Psoas muscle (tissue), 8 donors: ENCODE results near the gene DAP. TPM values are rescaled to one million over a fixed set of nuclear protein-coding genes. Genes with fewer than 3 reads are reported as not detected.

Experiments
- ATAC-seq, 4 donors: fragments of 200-7000 bp; cut with Tn5 transposase; one replicate each; pipeline ENCODE4 v1.9.1; 2020; ENCODE audit warnings: moderate library complexity in 3 of 4, mild to moderate bottlenecking in 2 of 4
- DNase-seq, 2 donors: peaks; one replicate each; pipeline ENCODE4 v3.0.0-alpha.2; 2020
- H3K27ac ChIP-seq: fragments of 200-600 bp; one replicate; pipeline ENCODE4 v1.8.0; 2022
- H3K27me3 ChIP-seq, 3 donors: fragments of 200-600 bp in 1 of 3; one replicate each; pipeline versions ENCODE4 v1.6.1 to v1.8.0; 2013 to 2022; ENCODE audit warnings: low read length in 2 of 3, mild to moderate bottlenecking in 2 of 3, moderate library complexity in 1 of 3; ENCODE audit not compliant: insufficient read depth in 3 of 3
- H3K36me3 ChIP-seq, 2 donors: fragments of 200-600 bp in 1 of 2; one replicate each; pipeline versions ENCODE4 v1.6.1 to v1.8.0; 2013 to 2022; ENCODE audit warnings: low read depth in 1 of 2, mild to moderate bottlenecking in 1 of 2, moderate library complexity in 1 of 2; ENCODE audit not compliant: insufficient read depth in 1 of 2
- H3K4me1 ChIP-seq: fragments of 200-600 bp; one replicate; pipeline ENCODE4 v1.8.0; 2022
- H3K4me3 ChIP-seq: fragments of 200-600 bp; one replicate; pipeline ENCODE4 v1.8.0; 2022; ENCODE audit warnings: mild to moderate bottlenecking
- H3K9me3 ChIP-seq: fragments of 200-600 bp; one replicate; pipeline ENCODE4 v1.8.0; 2022
- WGBS, 3 donors: extraction: QIAGEN DNeasy Blood & Tissue Kit; methylation state at CpG; one replicate each; pipeline versions ENCODE4 v1.1.6 to v1.1.7; 2013; 5-methylcytosine and 5-hydroxymethylcytosine counted together
- intact Hi-C, 2 donors: fragments of 100-400 bp; cut with DNase I; formaldehyde crosslinking; loops; one replicate each; pipeline versions ENCODE4 v1.11.0 to v1.14.2; 2022
- polyA plus RNA-seq, 3 donors: library from polyadenylated mRNA; stranded (reverse); fragments of 200-250 nt; gene quantifications; one replicate each; pipeline ENCODE4 v1.2.3, GENCODE V29; 2013
- total RNA-seq, 4 donors: library from RNA; stranded (reverse); fragmentation: NEBNext Ultra II Directional in 2 of 4; extraction: Animal tissue kit (Norgen Biotek cat#: 25700) in 2 of 4; gene quantifications; one replicate each; pipeline versions ENCODE4 v1.2.1 to v1.2.4, GENCODE V29; 2021 to 2023
- TF ChIP-seq, protein P1 (sequence below): fragments of 200-600 bp; IDR thresholded peaks from one replicate; pipeline ENCODE4 v1.8.0; 2022; ENCODE audit warnings: antibody characterized with exemption
- donor health status: healthy with polysubstance abuse.
- donor health status: DM: no; HTN: no; CAD: no; lungs with moderate emphysema.
- donor health status: Bipolar disorder and iron deficiency.
- donor health status: healthy.
- donor health status: DM: yes; HTN: yes; CAD: no.
- donor health status: DM: no; HTN: no; CAD: no.
- donor health status: DM: no; HTN: no; CAD: no.
- donor health status: DM: yes; HTN: yes; CAD: no.

The DAP gene
- total and polyA plus RNA-seq, 7 donors: 3.6 to 8.1 (median 5.1) TPM

DNA sequence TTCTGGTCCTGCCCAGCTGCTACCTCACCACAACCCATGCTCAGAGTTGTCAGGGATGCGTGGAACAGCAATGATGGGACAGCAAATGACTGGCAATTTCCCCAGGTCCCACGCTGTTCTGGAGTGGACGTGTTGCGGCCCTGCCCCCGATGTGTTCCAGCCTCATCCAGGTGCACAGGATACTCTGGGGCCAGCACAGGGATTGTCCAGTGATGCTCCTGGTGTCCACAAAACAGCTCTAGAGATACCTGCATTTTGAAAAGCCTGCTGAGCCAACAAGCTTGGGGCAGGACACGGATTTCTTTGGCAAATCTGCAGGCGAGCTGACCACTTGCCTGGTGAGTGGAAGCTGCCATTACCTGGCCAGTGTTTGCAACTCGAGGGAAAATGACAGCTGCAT, 108.4 kb downstream of the DAP start:
- peak in 3 of 4 donors; percentile 7 to 33 (median 13) for ATAC-seq
- Histone ChIP-seq H3K36me3 (no peaks in the 10 kb centered on the region), H3K4me1 (no peaks in the 10 kb centered on the region), H3K4me3 (no peak overlapping the region), H3K9me3 (no peaks in the 10 kb centered on the region), H3K27ac (no peak overlapping the region), H3K27me3 (peaks cover 0 to 4% (median 0%) of the 10 kb centered on the region in 3 donors)
- DNase-seq: peak in 1 of 2 donors; percentile 33
- TF ChIP-seq, protein P1, sequence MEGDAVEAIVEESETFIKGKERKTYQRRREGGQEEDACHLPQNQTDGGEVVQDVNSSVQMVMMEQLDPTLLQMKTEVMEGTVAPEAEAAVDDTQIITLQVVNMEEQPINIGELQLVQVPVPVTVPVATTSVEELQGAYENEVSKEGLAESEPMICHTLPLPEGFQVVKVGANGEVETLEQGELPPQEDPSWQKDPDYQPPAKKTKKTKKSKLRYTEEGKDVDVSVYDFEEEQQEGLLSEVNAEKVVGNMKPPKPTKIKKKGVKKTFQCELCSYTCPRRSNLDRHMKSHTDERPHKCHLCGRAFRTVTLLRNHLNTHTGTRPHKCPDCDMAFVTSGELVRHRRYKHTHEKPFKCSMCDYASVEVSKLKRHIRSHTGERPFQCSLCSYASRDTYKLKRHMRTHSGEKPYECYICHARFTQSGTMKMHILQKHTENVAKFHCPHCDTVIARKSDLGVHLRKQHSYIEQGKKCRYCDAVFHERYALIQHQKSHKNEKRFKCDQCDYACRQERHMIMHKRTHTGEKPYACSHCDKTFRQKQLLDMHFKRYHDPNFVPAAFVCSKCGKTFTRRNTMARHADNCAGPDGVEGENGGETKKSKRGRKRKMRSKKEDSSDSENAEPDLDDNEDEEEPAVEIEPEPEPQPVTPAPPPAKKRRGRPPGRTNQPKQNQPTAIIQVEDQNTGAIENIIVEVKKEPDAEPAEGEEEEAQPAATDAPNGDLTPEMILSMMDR: no peak
- 53 to 67% (median 59%) methylated on average over 8 of the region's 8 CpGs for WGBS, 3 donors
- intact Hi-C loops: no loop called here

DNA sequence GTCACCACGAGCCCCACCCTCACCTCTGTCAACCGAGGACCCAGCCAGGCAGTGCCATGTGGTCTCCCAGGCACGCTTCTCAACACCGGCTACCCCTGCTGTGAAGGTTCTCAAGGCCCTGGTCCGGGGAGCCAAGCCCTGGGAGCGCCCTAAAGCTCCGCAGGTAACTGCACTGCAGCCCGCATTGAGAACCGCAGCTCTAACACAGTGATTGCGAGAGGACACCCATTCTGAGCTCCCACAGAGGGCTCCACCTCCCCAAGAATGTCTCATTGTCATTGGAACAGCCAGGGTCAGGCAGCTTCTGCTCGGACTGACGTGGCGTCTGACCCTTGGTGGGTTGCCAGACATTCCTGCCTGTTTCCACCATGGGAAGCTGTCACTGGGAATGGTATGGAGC, 108.9 kb downstream of the DAP start:
- Histone ChIP-seq H3K4me3 (no peak overlapping the region), H3K9me3 (no peaks in the 10 kb centered on the region), H3K36me3 (no peaks in the 10 kb centered on the region), H3K27ac (no peak overlapping the region), H3K4me1 (no peaks in the 10 kb centered on the region), H3K27me3 (peaks cover 0 to 4% (median 0%) of the 10 kb centered on the region in 3 donors)
- ATAC-seq: peak in 2 of 4 donors; percentile 38 to 65
- intact Hi-C loops: no loop called here
- WGBS, 3 donors: 80 to 84% (median 83%) methylated on average over 13 of the region's 13 CpGs
- TF ChIP-seq, protein P1: no peak
- DNase-seq: peak in 1 of 2 donors; percentile 34

DNA sequence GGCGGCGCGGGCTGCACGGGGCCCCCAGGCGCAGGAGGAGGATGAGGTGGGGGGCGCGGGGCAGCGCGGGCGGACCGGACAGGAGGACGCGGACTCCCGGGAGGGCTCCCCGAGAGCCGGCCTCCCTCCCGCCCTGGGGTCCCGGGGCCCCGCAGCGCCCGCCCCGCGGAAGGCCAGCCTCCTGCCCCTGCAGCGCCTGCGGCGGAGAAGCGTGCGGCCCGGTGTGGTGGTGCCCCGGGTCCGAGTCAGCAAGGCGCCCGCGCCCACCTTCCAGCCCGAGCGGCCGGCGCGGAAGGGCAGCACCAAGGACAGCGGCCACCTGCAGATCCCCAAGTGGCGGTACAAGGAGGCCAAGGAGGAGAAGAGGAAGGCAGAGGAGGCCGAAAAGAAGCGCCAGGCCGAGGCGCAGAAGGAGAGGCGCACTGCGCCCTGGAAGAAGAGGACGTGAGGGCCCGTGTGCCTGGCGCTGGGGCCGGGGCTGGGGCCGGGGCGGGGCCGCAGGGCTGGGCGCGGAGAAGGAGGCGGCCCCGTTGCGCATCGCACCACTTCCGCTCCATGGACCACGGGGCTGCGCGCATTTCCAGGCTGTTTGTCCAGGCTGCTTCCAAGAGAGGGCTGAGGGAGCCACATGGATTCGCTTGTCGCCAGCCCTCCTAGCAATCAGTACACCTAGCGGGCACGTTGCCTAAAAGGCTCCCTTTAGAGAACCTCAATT, 111.2 kb downstream of the DAP start:
- ATAC-seq (no peak), DNase-seq (peak in 1 of 2 donors; percentile 33)
- intact Hi-C loops: no loop called here
- H3K4me3 ChIP-seq: no peak overlapping the region
- H3K9me3 ChIP-seq: no peaks in the 10 kb centered on the region
- TF ChIP-seq, protein P1: no peak
- no peaks in the 10 kb centered on the region for H3K36me3 ChIP-seq
- 68 to 71% (median 71%) methylated on average over 38 to 68 of the region's 68 CpGs for WGBS, 3 donors
- no peaks in the 10 kb centered on the region for H3K4me1 ChIP-seq
- peaks cover 0 to 4% (median 0%) of the 10 kb centered on the region in 3 donors for H3K27me3 ChIP-seq
- no peak overlapping the region for H3K27ac ChIP-seq

DNA sequence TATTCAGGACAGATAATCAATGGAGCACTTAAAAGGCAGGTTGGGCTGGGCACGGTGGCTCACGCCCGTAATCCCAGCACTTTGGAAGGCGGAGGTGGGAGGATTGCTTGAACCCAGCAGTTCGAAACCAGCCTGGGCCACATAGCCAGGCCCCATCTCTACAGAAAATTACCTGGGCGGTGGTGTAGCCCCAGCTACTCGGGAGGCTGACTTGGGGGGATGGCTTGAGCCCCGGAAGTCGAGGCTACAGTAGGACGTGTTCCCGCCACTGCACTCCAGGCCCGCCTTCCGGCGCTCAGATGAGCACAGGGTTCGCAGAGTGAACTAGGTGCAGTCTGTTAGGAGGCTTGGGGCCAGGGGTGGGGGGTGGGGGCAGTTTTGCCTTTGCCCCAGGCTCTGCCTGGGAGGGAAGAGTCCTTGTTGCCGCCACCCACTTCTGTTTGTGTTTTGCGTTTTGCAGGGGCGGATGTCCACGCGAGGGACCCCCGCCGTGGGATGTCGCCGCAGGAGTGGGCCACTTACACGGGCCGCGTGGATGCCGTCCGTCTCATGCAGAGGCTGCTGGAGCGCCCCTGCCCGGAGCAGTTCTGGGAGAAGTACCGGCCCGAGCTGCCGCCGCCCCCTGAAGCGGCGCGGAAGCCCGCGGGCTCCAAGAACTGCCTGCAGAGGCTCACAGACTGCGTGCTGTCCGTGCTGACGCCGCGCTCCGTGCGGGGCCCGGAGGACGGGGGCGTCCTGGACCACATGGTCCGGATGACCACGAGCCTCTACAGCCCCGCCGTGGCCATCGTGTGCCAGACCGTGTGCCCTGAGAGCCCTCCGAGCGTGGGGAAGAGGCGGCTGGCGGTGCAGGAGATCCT, 112.0 kb downstream of the DAP start:
- TF ChIP-seq, protein P1: no peak
- no peaks in the 10 kb centered on the region for H3K9me3 ChIP-seq
- H3K36me3 ChIP-seq: no peaks in the 10 kb centered on the region
- H3K4me3 ChIP-seq: no peak overlapping the region
- H3K4me1 ChIP-seq: no peaks in the 10 kb centered on the region
- intact Hi-C loops: no loop called here
- H3K27me3 ChIP-seq: peaks cover 0 to 4% (median 0%) of the 10 kb centered on the region in 3 donors
- no peak overlapping the region for H3K27ac ChIP-seq
- ATAC-seq (no peak), DNase-seq (peak in 1 of 2 donors; percentile 28)
- WGBS, 3 donors: 71 to 76% (median 75%) methylated on average over 59 to 60 of the region's 60 CpGs
